Measurements from ENCODE around the gene FAM163B.

The FAM163B gene

GRCh38 chr9:133615606-133616188, 6.5 kb upstream of the FAM163B start:
- no peak for DNase-seq

GRCh38 chr9:133615186-133615585, 6.0 kb upstream of the FAM163B start:
- DNase-seq = no peak

GRCh38 chr9:133614678-133615077, 5.5 kb upstream of the FAM163B start:
- no peak for DNase-seq

- no peak for DNase-seq
Measured at GRCh38 chr9:133614056-133614455, 4.9 kb upstream of the FAM163B start.

GRCh38 chr9:133613432-133613831, 4.2 kb upstream of the FAM163B start:
- DNase-seq = no peak

GRCh38 chr9:133612816-133613215, 3.6 kb upstream of the FAM163B start:
- no peak for DNase-seq

GRCh38 chr9:133612051-133612450, 2.9 kb upstream of the FAM163B start:
- DNase-seq = no peak

- DNase-seq = no peak
Measured at GRCh38 chr9:133610845-133611244, 1.7 kb upstream of the FAM163B start.

GRCh38 chr9:133608889-133609288, 300 bp downstream of the FAM163B start:
- DNase-seq = no peak

- DNase-seq = no peak
Measured at GRCh38 chr9:133608382-133608781, 807 bp downstream of the FAM163B start.

GRCh38 chr9:133607976-133608375, 1.2 kb downstream of the FAM163B start:
- no peak for DNase-seq

GRCh38 chr9:133607381-133607780, 1.8 kb downstream of the FAM163B start:
- no peak for DNase-seq

GRCh38 chr9:133606708-133607025, 2.5 kb downstream of the FAM163B start:
- DNase-seq = no peak

GRCh38 chr9:133605856-133606707, 3.1 kb downstream of the FAM163B start:
- no peak for DNase-seq

- no peak for DNase-seq
Measured at GRCh38 chr9:133605446-133605845, 3.7 kb downstream of the FAM163B start.

- no peak for DNase-seq
Measured at GRCh38 chr9:133604856-133605255, 4.3 kb downstream of the FAM163B start.

- DNase-seq = peak; percentile 13
Measured at GRCh38 chr9:133604214-133604613, 5.0 kb downstream of the FAM163B start.

GRCh38 chr9:133603135-133603927, 5.9 kb downstream of the FAM163B start:
- DNase-seq = no peak

- DNase-seq = no peak
Measured at GRCh38 chr9:133602277-133602676, 6.9 kb downstream of the FAM163B start.

GRCh38 chr9:133601746-133602145, 7.4 kb downstream of the FAM163B start:
- DNase-seq = no peak

- DNase-seq = no peak
Measured at GRCh38 chr9:133600739-133601138, 8.4 kb downstream of the FAM163B start.

- DNase-seq = no peak
Measured at GRCh38 chr9:133599470-133600173, 9.6 kb downstream of the FAM163B start.

GRCh38 chr9:133598978-133599377, 10.2 kb downstream of the FAM163B start:
- DNase-seq = no peak
